Left lung (tissue), 10 donors: ENCODE results near the gene TRPM1. TPM values are rescaled to one million over a fixed set of nuclear protein-coding genes. Genes with fewer than 3 reads are reported as not detected.

Experiments
- ATAC-seq: fragments of 200-7000 bp; cut with Tn5 transposase; one replicate; pipeline ENCODE4 v1.9.1; 2020; ENCODE audit warnings: moderate library complexity
- DNase-seq, 4 donors: peaks; one replicate each; pipeline ENCODE4 v3.0.0-alpha.2; 2013 to 2020
- H3K27ac ChIP-seq, 2 donors: fragments of 200-600 bp; sonication (generic) in 1 of 2; one replicate each; pipeline versions ENCODE4 v1.5.0 to v1.8.0; 2020 to 2021
- H3K27me3 ChIP-seq, 2 donors: fragments of 200-600 bp; sonication (generic) in 1 of 2; one replicate each; pipeline versions ENCODE4 v1.5.0 to v1.8.0; 2020 to 2021
- H3K36me3 ChIP-seq, 2 donors: fragments of 200-600 bp; sonication (generic) in 1 of 2; one replicate each; pipeline versions ENCODE4 v1.5.0 to v1.8.0; 2020 to 2021
- H3K4me1 ChIP-seq, 2 donors: fragments of 200-600 bp; one replicate each; pipeline ENCODE4 v1.8.0; 2021
- H3K4me3 ChIP-seq, 2 donors: fragments of 200-600 bp; sonication (generic) in 1 of 2; one replicate each; pipeline versions ENCODE4 v1.5.0 to v1.8.0; 2020 to 2021; ENCODE audit warnings: mild to moderate bottlenecking in 1 of 2
- H3K9me3 ChIP-seq, 2 donors: fragments of 200-600 bp; sonication (generic) in 1 of 2; one replicate each; pipeline versions ENCODE4 v1.5.0 to v1.8.0; 2020 to 2021
- intact Hi-C, 2 donors: fragments of 100-400 bp; cut with DNase I; formaldehyde crosslinking; loops; one replicate each; pipeline versions ENCODE4 v1.11.2 to v1.14.2; 2022
- polyA plus RNA-seq, 6 donors: library from polyadenylated mRNA; unstranded; fragments of 120-200 nt; gene quantifications; one replicate each; pipeline ENCODE4 v1.2.1, GENCODE V29; 2013; ENCODE audit not compliant: insufficient read length in 6 of 6
- total RNA-seq, 2 donors: library from RNA; stranded (reverse); fragmentation: NEBNext Ultra II Directional; extraction: Animal tissue kit (Norgen Biotek cat#: 25700); gene quantifications; one replicate each; pipeline ENCODE4 v1.2.1, GENCODE V29; 2021
- TF ChIP-seq, protein P1 (sequence below), 2 donors: fragments of 200-600 bp; sonication (generic) in 1 of 2; IDR thresholded peaks; one replicate each; pipeline versions ENCODE4 v1.5.0 to v1.8.0; 2021; ENCODE audit warnings: antibody characterized with exemption in 2 of 2
- donor health status: DM: no; HTN: yes; CAD: no.
- donor health status: DM: no; HTN: no; CAD: no.

TRPM1 gene
- total and polyA plus RNA-seq, 8 donors = 0.03 to 0.04 TPM; not detected in 6

DNA sequence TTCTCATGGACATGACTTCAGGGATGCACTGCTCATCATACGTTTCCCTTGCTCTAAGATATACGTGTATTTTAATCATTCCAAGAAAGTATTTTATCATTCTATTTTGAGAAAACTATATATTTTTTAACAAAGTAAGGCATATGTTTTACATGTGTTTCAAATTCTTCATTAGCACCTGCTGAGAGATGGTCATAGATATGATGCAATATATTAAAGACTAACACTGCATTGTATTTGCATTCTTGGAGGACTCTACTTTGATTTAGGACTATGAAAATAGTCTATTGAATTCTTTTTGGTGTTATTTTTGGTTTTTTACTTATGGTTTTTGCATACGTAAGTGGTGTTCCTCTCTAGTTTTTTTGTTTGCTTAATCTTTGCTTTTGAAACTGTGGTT lies 55.9 kb downstream of the TRPM1 start:
- TF ChIP-seq, protein P1, sequence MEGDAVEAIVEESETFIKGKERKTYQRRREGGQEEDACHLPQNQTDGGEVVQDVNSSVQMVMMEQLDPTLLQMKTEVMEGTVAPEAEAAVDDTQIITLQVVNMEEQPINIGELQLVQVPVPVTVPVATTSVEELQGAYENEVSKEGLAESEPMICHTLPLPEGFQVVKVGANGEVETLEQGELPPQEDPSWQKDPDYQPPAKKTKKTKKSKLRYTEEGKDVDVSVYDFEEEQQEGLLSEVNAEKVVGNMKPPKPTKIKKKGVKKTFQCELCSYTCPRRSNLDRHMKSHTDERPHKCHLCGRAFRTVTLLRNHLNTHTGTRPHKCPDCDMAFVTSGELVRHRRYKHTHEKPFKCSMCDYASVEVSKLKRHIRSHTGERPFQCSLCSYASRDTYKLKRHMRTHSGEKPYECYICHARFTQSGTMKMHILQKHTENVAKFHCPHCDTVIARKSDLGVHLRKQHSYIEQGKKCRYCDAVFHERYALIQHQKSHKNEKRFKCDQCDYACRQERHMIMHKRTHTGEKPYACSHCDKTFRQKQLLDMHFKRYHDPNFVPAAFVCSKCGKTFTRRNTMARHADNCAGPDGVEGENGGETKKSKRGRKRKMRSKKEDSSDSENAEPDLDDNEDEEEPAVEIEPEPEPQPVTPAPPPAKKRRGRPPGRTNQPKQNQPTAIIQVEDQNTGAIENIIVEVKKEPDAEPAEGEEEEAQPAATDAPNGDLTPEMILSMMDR (IDR thresholded peaks at IDR 0.05) = no peak
- no peak for ATAC-seq
- intact Hi-C loops = no loop called here
- no peak overlapping the region for H3K27ac ChIP-seq
- H3K4me3 ChIP-seq = no peak overlapping the region
- H3K4me1 ChIP-seq = peaks cover 0 to 15% of the 10 kb centered on the region in 2 donors
- DNase-seq = no peak
- H3K9me3 ChIP-seq = no peaks in the 10 kb centered on the region
- H3K36me3 ChIP-seq = no peaks in the 10 kb centered on the region
- no peaks in the 10 kb centered on the region for H3K27me3 ChIP-seq

DNA sequence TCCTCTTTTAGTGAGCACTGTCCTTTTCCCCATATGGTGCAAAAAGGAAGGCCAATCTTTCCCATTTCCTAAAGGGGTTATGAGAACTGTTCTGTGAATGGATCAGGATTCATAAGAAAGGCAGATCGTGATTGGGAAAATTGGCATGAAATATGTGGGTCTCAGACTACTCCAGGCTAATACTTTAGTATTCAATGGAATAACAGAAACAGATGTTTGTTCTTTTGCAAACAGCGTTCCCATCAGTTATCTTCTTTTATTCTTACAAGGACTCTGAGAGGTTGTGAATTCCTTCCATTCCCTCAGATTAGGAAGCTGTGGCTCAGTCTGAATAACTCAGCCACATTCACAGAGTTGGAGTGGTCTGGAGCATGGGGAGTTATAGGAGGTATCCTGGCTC lies 58.8 kb downstream of the TRPM1 start:
- Histone ChIP-seq H3K4me1 (no peaks in the 10 kb centered on the region), H3K27ac (no peak overlapping the region), H3K36me3 (no peaks in the 10 kb centered on the region), H3K9me3 (no peaks in the 10 kb centered on the region), H3K4me3 (no peak overlapping the region), H3K27me3 (no peaks in the 10 kb centered on the region)
- ATAC-seq = no peak
- intact Hi-C loops = no loop called here
- DNase-seq = no peak
- TF ChIP-seq, protein P1 (IDR thresholded peaks at IDR 0.05) = no peak

DNA sequence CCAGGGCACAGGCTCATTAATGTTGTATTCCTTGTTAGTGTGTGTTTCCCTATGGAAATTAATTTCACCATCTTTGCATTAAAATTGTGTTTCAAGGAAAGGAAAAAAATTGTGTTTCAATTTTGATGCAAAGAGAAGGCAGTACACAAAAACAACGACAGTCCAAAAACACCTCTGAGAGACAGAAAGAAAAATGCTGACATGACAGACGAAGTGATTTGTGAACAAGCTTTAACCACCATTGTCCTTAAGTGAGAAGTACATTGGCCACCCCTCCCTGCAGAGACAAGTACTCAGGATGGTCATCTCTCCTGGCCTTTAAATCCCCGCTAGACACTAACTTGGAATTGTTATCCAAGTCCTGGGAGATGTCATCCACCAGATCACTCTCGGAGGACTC lies 59.9 kb downstream of the TRPM1 start:
- H3K27ac ChIP-seq = no peak overlapping the region
- H3K4me1 ChIP-seq = no peaks in the 10 kb centered on the region
- TF ChIP-seq, protein P1 (IDR thresholded peaks at IDR 0.05) = no peak
- ATAC-seq (no peak), DNase-seq (no peak)
- H3K36me3 ChIP-seq = no peaks in the 10 kb centered on the region
- intact Hi-C loops = no loop called here
- no peaks in the 10 kb centered on the region for H3K9me3 ChIP-seq
- no peaks in the 10 kb centered on the region for H3K27me3 ChIP-seq
- H3K4me3 ChIP-seq = no peak overlapping the region

DNA sequence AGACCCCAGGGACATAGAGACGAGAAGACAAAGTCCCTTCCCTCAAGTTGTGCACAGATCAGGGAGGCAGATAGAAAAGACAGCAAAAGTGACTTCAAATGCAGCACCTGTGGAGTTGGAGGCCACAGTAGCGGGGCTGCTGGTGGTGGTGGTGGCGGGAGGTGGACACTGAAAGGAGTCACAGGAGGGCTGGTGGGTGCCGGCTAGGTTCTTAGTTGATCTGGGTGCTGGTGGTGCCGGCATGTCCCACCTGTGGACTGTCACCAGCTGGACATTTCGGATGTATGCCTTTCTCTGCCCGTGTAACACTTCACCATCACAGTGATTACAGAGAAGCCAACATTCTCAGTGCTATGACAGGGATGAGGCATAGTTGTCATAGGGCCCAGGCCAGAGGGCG lies 60.9 kb downstream of the TRPM1 start:
- DNase-seq (no peak), ATAC-seq (no peak)
- Histone ChIP-seq H3K4me1 (no peaks in the 10 kb centered on the region), H3K4me3 (no peak overlapping the region), H3K36me3 (no peaks in the 10 kb centered on the region), H3K9me3 (no peaks in the 10 kb centered on the region), H3K27ac (no peak overlapping the region), H3K27me3 (no peaks in the 10 kb centered on the region)
- intact Hi-C loops = no loop called here
- TF ChIP-seq, protein P1 (IDR thresholded peaks at IDR 0.05) = no peak

GRCh38 chr15:31039961-31040360 lies 61.6 kb downstream of the TRPM1 start:
- intact Hi-C loops = no loop called here
- TF ChIP-seq, protein P1 (IDR thresholded peaks at IDR 0.05) = no peak
- DNase-seq (no peak), ATAC-seq (no peak)
- H3K27ac ChIP-seq = no peak overlapping the region
- no peaks in the 10 kb centered on the region for H3K36me3 ChIP-seq
- H3K9me3 ChIP-seq = no peaks in the 10 kb centered on the region
- no peaks in the 10 kb centered on the region for H3K4me1 ChIP-seq
- no peaks in the 10 kb centered on the region for H3K27me3 ChIP-seq
- H3K4me3 ChIP-seq = no peak overlapping the region
